Inflammatory macrophage (primary cell): ENCODE data around the gene IDE.

Experiments used
- DNase-seq, 2 donors: peaks; one replicate each; pipeline ENCODE4 v3.0.0-alpha.2; 2020 to 2022

IDE gene

DNA sequence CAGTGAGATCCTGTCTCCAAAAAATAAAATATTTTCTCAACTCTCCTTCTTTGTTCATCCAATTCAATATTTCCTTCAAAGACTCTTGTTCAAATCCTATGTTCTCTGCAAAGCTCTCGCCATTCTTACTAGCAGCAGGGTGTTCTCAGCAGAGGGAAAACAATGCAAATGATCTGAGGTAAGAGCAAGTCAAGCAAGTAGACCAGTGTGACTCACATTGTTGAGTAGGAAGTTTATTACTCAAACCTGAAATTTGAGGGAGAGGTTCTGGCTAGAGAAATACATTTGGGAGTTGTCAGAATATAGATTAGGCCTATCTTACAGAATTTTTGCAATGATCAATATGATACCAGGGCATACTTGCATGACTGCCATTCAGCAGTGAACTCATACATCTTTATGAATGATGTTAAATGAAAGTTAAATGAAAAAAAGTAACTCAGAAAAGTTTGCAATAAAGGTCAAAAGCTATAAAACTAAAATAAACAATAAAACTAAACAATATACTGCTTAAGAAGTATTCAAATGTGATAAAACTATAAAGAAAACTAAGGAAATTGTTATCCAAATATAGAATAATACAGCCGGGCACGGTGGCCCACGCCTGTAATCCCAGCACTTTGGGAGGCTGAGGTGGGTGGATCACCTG is 5.8 kb downstream of the IDE start:
- peak; percentile 32 to 45 for DNase-seq

DNA sequence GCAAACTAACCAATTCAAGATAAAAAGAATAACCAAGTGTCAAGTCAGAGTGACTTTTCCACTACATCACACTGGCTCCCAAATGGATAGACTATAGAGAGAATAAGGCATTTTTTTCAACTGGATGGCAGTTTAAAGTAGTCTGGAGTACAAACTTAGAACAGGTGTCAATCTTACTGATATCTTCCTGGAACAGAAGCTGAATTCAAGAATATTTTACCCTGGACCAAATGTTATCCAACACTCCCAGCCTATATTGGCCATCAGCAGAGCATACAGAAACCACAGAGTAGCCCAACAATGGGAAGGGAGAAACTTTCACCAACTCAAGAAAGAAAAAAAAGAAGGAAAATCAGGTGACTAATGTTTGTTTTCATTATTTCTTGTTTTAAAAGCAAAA is 11.5 kb downstream of the IDE start:
- no peak for DNase-seq

DNA sequence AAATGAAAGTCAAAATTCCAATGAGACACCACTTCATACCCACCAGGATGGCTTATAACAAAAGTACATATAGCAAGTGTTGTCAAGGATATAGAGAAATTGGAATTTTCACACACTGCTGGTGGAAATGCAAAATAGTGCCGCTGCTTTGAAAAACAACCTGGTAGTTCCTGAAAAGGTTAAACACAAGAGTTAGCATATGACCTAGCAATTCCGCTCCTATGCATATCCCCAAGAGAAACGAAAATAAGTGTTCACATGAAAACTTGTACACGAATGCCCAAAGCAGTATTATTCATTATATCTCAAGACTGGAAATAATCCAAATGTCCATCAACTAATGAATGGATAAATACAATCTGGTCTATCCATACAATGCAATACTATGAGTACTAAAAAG is 14.8 kb downstream of the IDE start:
- DNase-seq: no peak

DNA sequence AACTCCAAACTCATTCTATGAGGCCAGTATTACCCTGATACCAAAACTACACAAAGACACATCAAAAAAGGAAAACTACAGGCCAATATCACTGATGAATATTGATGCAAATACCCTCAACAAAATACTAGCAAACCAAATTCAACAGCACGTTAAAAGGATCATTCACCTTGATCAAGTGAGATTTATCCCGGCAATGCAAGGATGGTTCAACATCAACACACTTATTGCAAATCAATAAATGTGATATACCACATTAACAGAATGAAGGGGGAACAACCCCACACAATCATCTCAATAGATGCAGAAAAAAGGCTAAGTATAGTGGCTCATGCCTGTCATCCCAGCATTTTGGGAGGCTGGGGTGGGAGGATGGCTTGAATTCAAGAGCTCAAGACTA is 19.9 kb downstream of the IDE start:
- no peak for DNase-seq

DNA sequence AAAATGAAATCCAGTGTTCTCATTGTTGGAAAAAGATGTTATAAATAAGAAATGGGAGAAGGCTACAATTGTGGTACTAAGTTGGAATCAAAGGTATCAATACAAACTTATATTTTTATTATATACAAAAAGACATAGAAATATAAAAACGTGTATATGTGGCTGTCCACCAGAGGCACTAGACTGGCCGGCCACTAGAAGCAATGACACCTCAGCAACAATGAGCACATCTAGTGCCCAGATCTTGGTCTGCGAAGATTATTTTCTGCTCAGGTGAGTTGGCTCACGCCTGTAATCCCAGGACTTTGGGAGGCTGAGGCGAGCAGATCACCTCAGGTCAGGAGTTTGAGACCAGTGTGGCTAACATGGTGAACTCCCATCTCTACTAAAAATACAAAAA is 21.6 kb downstream of the IDE start:
- DNase-seq: no peak

DNA sequence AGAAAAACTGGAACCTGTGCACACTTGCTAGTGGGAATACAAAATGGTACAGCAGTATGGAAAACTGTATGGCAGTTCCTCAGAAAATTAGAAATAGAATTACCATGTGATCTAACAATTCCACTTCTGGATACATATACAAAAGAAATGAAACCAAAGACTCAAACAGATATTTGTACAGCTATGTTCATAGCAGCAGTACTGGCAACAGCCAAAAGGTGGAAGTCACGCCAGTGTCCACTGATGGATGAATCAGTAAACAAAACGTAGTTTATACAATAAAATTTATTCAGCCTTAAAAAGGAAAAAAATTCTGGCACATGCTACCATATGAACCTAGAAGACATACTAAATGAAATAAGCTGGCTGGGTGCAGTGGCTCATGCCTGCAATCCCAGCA is 23.0 kb downstream of the IDE start:
- no peak for DNase-seq

DNA sequence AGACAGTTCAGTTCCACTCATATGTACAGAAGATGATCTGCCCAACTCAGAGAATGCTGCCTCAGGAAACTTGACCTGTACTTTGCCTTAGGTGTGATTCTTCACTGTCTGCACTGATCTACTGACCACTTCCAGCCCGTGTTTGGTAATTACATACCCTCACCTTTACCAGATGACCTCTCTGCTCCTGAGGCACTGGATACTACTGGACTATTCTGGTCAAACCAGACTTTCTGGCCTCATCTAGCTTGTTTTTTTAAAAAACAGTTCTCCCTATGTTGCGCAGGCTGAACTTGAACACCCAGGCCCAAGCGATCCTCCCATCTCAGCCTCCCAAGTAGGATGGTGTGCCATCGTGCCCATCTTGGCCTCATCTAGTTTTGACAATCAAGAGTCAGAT is 26.2 kb downstream of the IDE start:
- no peak for DNase-seq

DNA sequence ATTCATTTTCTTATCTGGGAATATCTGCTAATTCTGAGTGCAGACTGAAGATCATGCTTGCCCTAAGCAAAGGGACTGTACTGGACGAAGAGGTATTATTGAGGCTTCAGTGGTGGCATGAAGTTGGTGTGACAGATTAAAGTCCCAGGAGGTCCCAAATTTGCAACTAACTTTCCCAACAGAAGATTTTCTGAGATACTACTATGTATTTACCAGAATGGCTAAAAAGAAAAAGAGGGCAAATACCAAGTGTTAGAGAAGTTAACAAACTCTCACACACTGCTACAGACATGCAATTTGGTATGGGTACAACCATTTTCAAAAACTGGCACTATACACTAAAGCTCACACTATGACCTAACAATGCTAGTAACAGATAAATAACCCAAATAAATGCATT is 28.3 kb downstream of the IDE start:
- no peak for DNase-seq

DNA sequence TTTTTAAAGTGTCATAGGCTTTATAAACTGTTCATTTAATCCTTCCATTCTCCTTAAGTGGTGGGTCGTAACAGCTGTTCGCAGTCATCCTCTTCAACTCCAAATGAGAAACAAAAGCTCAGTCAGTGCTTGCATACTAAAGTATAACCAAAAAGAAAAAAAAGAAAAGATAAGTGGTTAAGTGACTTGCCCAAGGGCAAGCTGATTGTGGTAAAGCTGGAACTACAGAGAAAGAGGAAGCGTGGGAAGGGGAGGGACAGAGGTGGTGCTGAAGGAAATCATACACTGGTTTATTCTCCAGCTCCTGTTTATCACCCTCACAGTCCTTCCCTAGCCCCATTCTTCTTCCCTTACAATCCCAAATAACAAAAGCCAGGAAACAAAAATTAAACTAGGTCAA is 29.6 kb downstream of the IDE start:
- DNase-seq: peak; percentile 79 to 80

DNA sequence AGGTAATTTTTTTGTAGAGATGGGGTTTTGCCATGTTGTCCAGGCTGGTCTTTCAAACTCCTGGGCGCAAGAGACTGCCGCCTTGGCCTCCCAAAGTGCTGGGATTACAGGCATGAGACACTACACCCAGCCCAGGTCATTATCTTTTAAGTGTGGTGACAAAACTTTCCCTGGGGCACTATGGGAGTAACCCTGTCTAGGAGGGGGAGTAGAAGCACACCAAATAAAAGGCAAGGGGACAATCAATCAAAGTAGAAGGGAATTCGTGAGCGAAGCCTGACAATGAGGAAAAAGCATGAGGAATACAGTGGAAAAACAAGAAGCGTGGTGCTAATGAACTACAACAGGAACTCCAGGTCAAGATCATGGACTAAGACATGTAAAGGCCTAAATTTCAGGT is 31.4 kb downstream of the IDE start:
- DNase-seq: no peak

DNA sequence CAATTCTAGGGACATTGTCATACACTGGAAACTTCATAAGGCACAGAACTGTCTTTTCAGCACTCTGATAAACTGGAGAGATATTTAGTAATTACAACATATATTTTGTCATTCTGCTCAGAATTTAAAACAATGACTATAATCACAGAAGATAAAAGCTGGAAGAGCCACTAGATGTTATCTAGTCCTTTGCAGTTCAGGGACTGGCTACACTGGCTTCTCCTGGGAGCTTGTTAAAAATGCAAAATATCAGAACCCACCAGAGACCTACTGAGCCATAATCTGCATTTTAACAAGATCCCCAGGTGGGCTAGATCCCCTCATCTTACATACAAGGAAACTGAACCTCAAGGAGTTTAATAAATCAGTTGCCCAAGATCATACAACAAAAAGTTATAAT is 32.3 kb downstream of the IDE start:
- DNase-seq: no peak

DNA sequence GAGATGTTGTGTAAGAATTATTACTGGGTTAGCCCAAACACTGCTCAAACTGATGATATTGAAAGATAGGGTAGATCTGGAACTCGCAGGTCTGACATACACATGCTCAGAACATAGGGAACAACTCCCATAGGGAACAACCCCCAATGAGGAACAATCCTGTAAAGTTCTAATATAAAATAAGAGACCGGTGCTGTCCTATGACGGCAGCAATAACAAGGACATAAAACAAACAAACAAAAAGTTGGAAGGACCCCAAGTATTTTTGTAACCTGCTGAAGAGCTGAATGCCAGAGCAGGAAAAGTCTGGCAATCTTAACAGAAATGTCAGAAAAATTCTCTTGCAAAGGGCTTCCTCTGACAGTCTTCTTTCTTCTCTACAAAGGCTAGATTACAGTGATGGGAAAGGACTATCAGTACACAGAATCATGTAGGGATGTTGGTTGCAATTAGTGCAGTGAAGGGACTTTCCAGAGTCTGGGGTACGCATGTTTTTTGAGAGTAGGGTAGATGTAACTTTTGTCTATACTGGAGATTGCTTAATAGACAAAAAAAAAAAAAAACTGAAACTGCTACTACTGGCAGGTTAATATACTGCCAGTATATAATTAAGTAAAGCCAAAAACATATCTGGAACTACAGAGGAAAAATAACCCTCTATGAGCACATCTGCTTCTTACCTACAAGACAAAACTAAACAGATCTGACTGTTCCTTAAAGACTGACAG is 35.5 kb downstream of the IDE start:
- DNase-seq: no peak

DNA sequence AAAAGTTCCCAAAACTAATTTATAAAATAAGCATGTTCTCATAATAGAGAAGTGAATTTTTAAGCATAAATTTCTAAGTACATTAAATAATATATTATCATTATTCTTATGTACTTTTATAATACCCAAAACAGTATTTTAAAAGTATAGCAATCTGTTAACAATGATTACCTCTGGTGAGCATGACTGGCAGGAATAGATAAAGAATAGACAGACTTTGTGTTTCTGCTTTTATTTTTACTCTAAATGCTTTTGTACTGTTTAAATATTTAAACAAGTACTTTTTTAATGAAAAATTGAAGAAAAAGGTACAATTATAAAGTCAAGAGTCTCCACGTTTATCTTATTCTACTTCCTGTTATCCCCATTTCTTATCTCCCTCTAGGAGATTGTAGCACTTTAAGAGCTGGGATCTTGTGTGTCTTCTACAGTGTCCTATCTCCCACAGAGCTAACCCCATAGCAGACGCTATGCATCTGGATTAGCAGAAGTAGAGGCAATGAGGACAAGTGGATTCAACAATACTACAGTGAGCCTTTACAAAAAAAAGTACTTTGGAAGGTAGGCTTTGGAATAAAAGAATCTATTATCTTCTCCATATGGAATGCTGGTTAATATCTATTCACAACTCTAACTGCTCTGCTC is 42.9 kb downstream of the IDE start:
- no peak for DNase-seq

DNA sequence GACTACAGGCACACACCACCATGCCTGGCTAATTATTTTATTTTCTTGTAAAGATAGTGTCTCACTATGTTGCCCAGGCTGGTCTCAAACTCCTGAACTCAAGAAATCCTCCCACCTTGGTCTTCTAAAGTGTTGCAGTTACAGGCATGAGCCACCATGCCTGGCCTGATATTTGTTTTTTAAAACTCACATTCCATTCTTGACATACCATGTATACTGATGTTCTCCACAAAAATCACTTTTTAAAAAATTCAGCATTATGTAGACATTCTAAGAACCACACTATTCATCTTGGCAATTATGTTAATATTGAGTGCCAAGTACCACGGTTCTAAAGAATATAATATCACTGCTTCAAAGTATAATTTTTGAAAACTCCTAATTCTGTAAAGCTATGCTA is 43.5 kb downstream of the IDE start:
- no peak for DNase-seq

DNA sequence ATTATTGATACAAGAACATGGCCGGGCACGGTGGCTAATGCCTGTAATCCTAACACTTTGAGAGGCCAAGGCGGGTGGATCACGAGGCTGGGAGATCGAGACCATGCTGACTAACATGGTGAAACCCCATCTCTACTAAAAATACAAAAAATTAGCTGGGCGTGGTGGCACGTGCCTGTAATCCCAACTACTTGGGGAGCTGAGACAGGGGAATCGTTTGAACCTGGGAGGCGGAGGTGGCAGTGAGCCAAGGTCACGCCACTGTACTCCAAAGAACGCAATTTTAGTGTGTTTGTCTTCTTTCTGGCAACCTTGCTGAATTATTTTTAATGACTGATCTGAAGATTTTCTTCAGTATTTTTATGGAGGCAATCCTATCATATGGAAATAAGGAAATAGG is 46.2 kb downstream of the IDE start:
- DNase-seq: no peak

DNA sequence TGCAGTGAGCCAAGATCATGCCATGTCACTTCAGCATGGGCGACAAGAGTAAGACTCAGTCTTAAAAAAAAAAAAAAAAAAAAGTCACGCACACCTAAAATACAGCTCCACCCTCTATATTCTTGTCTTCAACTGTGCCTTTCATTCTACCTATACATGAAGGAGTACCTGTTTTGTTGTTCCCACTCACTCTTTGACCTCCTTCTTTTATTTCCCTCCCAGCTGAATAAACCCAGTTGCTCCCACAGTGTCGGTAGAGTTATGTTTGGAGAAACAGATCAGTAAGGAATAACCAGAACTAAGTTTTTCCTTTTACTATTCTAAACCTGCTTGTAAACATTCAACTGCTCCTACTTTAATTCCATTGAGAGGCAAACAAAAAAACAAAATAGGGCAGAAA is 50.3 kb downstream of the IDE start:
- no peak for DNase-seq

DNA sequence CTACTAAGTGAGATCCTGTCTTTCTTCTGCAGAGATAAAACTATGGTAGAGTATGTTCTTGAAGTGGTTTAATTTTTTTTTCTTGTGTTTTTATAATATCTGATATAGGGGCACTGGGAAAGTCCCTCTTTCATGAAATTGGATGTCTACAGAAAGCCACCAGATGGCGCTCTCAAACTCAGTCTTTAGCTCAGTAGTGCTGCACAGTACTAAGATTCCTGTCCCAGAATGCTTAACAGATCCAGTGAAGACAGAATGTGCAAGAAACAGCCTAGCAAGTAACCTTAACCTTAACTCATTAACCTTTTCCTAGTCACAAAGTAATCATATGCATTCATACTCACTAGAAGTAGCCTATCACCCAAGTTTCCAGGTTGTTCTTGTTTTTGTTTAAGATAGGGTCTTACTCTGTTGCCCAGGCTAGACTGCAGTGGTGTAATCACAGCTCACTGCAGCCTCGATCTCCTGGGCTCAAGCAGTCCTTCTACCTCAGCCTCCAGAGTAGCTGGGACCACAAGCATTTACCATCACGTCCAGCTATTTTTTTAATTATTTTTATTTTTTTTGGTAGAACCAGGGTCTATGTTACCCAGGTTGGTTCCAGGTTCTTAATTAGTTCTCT is 56.7 kb downstream of the IDE start:
- DNase-seq: peak; percentile 73 to 79

DNA sequence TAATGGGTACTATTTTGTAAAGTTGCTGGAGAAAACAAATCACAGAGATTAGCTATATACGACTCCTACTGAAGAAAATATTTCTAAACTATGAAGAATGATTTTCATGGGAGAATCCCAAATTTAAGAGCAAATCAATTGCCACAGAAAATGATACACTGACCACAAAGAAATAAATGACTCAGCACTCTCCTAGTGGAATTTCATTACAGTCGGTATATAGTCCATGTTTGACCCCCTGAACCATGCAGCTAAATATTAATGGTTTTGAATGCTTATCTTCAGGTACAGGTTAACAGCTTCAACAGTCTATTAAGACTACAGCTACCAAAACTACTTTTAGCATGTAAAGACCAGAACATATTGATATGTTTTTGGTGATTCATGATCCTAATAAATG is 65.0 kb downstream of the IDE start:
- no peak for DNase-seq

DNA sequence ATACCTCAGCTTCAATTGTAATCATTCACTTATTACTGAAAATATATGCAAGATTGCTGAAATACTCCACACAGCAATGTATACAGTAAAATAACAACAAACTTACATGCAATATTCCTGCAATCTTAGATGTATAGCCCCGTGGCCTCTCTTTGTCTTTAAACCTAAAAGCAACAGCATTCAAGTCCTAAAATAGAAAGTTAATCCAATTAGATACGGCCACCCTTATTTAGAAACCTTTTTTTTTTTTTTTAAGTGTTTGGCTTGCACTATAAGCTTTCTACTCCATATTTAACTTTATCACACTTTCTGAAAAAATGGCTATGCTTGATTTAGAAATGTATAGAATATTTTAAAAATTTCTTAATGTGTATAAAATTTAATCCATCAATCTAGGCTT is 67.6 kb downstream of the IDE start:
- DNase-seq: no peak

DNA sequence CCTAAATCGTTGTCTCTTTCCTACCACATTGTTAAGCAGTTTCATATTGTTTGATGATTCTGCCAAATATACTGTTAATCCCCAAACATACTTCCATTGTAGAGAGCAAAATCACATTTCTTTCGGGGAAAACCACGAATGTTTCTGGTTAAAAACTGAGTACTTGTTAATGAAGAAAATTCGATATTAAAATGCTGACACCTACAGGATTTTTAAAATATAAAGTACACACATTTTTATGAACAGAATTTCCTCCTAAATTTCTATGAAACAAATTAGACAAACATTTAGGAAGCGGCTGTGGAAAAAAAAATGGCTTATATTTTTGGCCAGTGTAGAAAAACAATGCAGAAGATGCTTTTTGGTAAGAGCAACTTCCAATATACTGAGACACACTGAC is 68.8 kb downstream of the IDE start:
- DNase-seq: no peak

DNA sequence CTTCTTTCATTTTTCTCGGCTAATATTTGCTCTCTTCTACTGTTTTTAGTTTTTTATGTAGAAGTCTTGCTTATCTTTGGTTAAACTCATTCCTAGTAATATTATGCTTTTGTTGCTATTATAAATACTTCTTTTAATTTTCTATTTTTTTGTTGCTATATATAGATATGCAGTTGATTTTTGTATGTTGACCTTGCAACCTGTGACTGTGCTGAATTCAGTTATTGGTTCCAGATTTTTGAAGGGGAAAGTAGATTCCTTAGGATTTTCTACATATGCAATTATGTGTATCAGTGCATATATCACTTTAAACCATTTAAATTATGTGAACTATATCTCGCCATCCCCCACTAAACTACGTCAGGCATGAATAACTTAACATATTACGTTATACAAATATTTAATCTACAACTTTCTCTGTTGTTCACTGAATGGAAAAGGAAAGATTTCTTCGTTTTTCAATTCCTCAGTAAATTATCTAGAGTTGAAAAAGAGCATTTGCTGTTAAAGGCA is 71.5 kb downstream of the IDE start:
- no peak for DNase-seq

DNA sequence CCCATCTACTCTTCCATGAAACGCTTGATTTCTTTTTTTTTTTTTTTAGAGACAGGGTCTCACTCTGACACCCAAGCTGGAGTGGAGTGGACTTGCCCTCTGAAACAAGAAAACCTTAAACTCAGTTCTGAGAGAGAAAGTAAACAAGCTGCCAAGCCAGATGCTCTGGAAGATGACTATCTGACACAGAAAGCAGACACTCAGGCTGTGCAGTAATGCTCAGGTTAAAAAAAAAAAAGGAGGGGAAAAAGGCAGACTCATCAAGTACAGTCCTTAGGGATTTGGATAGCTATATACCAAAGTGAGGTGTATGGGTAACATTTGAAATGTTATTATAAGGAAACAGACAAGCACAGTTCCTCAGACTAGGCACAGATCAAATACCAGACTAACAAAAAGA is 80.5 kb downstream of the IDE start:
- no peak for DNase-seq

DNA sequence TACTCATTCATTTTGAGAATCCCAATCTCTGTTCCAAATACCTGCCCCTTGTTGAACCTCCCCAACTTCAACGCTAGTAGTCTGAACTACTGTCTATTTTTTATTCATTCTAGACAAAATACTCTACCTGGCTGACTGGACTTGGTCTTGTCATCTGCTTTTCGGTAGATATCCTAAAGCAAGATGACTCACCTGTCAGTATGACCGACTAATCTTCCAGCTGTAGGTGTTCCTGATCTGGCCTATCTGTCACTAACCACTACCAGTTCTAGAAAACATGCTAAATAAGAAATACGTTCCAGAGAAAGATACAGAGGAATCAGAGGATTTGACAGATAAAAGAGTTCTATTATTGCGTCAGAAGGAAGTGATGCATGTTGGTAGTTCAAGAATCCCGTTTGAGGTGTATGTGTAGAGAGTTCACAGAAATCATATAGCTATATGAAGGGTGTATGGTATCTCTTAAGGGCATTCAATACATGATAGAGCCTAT is 81.1 kb downstream of the IDE start:
- DNase-seq: no peak

DNA sequence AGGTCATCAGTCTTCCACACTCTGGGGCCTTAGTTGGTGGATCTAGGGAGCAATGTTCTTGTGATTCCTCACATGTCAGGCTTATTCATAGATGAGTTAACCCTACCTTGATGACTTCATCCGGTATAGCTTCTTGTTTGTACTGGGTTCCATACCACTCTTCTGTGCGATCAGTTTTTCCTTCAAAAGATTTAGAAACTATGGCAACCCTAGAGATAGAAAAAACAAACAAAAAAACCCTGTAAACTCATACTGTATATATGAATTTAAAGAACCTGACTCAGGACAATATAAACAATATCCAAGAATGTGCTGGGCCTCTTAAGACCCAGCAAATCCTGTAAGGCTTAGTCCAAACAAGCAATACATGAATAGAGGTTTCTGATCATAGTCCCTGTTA is 83.5 kb downstream of the IDE start:
- DNase-seq: no peak
